H9 (cell line): ENCODE results near the gene DUOXA1. TPM values are rescaled to one million over a fixed set of nuclear protein-coding genes. Genes with fewer than 3 reads are reported as not detected.
A peak's percentile ranks its signal among the peaks of the same experiment; 100 is the strongest.

Source experiments
- DNase-seq: peaks from one replicate; pipeline ENCODE4 v3.0.0-alpha.2; 2017
- H2AFZ ChIP-seq: one replicate; pipeline ENCODE4 v1.6.1; 2013; ENCODE audit warnings: mild to moderate bottlenecking, low read length, control low read depth, moderate library complexity
- H2AK5ac ChIP-seq: 2 replicates; pipeline ENCODE4 v1.6.1; 2013; ENCODE audit warnings: low read length, control low read depth, mixed read lengths; ENCODE audit not compliant: insufficient read length
- H2BK120ac ChIP-seq: one replicate; pipeline ENCODE4 v1.6.1; 2013; ENCODE audit warnings: low read depth, mild to moderate bottlenecking, low read length, control low read depth, inconsistent platforms; ENCODE audit not compliant: poor library complexity, severe bottlenecking
- H2BK12ac ChIP-seq: 2 replicates; pipeline ENCODE4 v1.6.1; 2013; ENCODE audit warnings: low read length, control low read depth, mixed read lengths, low read depth; ENCODE audit not compliant: insufficient read length
- H2BK15ac ChIP-seq: 2 replicates; pipeline ENCODE4 v1.6.1; 2013; ENCODE audit warnings: low read depth, low read length, control low read depth
- H2BK20ac ChIP-seq: one replicate; pipeline ENCODE4 v1.6.1; 2013; ENCODE audit warnings: low read depth, mild to moderate bottlenecking, low read length, control low read depth, inconsistent platforms; ENCODE audit not compliant: poor library complexity, severe bottlenecking
- H2BK5ac ChIP-seq: 2 replicates; pipeline ENCODE4 v1.6.1; 2013; ENCODE audit warnings: low read length, control low read depth, mixed read lengths; ENCODE audit not compliant: insufficient read length
- H3K14ac ChIP-seq: 2 replicates; pipeline ENCODE4 v1.6.1; 2013; ENCODE audit warnings: low read length, control low read depth; ENCODE audit not compliant: insufficient read depth
- H3K18ac ChIP-seq: 2 replicates; pipeline ENCODE4 v1.6.1; 2013; ENCODE audit warnings: low read depth, mild to moderate bottlenecking, mixed read lengths, low read length, control low read depth; ENCODE audit not compliant: insufficient read length
- H3K23ac ChIP-seq: 2 replicates; pipeline ENCODE4 v1.6.1; 2013; ENCODE audit warnings: low read length, control low read depth, mixed read lengths, low read depth; ENCODE audit not compliant: insufficient read length
- H3K23me2 ChIP-seq: 2 replicates; pipeline ENCODE4 v1.6.1; 2013; ENCODE audit warnings: low read depth, mild to moderate bottlenecking, mixed read lengths, low read length, control low read depth; ENCODE audit not compliant: insufficient read length, poor library complexity, severe bottlenecking
- H3K27ac ChIP-seq: 2 replicates; pipeline ENCODE4 v1.5.1; 2013; ENCODE audit warnings: low read length, control low read depth, mixed read lengths, low read depth; ENCODE audit not compliant: insufficient read length
- H3K27me3 ChIP-seq: 2 replicates; pipeline ENCODE4 v1.6.1; 2013; ENCODE audit warnings: low read length, control low read depth, inconsistent platforms; ENCODE audit not compliant: insufficient read depth
- H3K4ac ChIP-seq: 2 replicates; pipeline ENCODE4 v1.6.1; 2013; ENCODE audit warnings: low read depth, mild to moderate bottlenecking, control low read depth, inconsistent platforms, low read length, moderate library complexity
- H3K4me1 ChIP-seq: 2 replicates; pipeline ENCODE4 v1.6.1; 2013; ENCODE audit warnings: low read length, control low read depth, inconsistent platforms; ENCODE audit not compliant: insufficient read depth
- H3K4me2 ChIP-seq: 2 replicates; pipeline ENCODE4 v1.6.1; 2013; ENCODE audit warnings: low read length, control low read depth, mixed read lengths; ENCODE audit not compliant: insufficient read length, insufficient read depth
- H3K56ac ChIP-seq: 2 replicates; pipeline ENCODE4 v1.6.1; 2013; ENCODE audit warnings: low read depth, mild to moderate bottlenecking, mixed read lengths, low read length, control low read depth; ENCODE audit not compliant: insufficient read length
- H3K79me1 ChIP-seq: 2 replicates; pipeline ENCODE4 v1.6.1; 2013; ENCODE audit warnings: low read depth, mild to moderate bottlenecking, moderate library complexity, low read length, control low read depth, inconsistent platforms; ENCODE audit not compliant: insufficient read depth, poor library complexity, severe bottlenecking
- H3K79me2 ChIP-seq: 2 replicates; pipeline ENCODE4 v1.6.1; 2013; ENCODE audit warnings: low read length, control low read depth, inconsistent platforms; ENCODE audit not compliant: insufficient read depth
- H3K9ac ChIP-seq: 2 replicates; pipeline ENCODE4 v1.6.1; 2013; ENCODE audit warnings: low read length, control low read depth, mixed read lengths; ENCODE audit not compliant: insufficient read length; ENCODE audit errors: extremely low read depth
- H3K9me3 ChIP-seq: one replicate; pipeline ENCODE4 v1.6.1; 2013; ENCODE audit warnings: low read depth, low read length, inconsistent platforms; ENCODE audit not compliant: control insufficient read depth
- H3T11ph ChIP-seq: one replicate; pipeline ENCODE4 v1.6.1; 2013; ENCODE audit warnings: mild to moderate bottlenecking, low read length, control low read depth, inconsistent platforms
- H4K20me1 ChIP-seq: one replicate; pipeline ENCODE4 v1.6.1; 2013; ENCODE audit not compliant: control insufficient read depth, insufficient read length, insufficient read depth
- H4K5ac ChIP-seq: 2 replicates; pipeline ENCODE4 v1.6.1; 2013; ENCODE audit warnings: low read depth, mild to moderate bottlenecking, mixed read lengths, low read length, control low read depth; ENCODE audit not compliant: insufficient read length
- H4K8ac ChIP-seq: replicated peaks from 2 replicates; pipeline ENCODE4 v1.6.1; 2013; ENCODE audit warnings: low read length, control low read depth, mixed read lengths, low read depth; ENCODE audit not compliant: insufficient read length
- H4K91ac ChIP-seq: 2 replicates; pipeline ENCODE4 v1.6.1; 2013; ENCODE audit warnings: low read depth, mild to moderate bottlenecking, moderate library complexity, mixed read lengths, low read length, control low read depth; ENCODE audit not compliant: insufficient read length
- H3K27ac Mint-ChIP-seq, 3 experiments: 2 replicates in 2 of 3; 3 replicates in 1 of 3; pipeline ENCODE4 v1.8.0; 2020 to 2021; ENCODE audit warnings: mixed read lengths in 3 of 3, mild to moderate bottlenecking in 1 of 3, moderate library complexity in 1 of 3
- H3K27me3 Mint-ChIP-seq: 2 replicates; pipeline ENCODE4 v1.8.0; 2021; ENCODE audit warnings: low read depth, mild to moderate bottlenecking, moderate library complexity, mixed read lengths
- H3K36me3 Mint-ChIP-seq, 3 experiments: 2 replicates in 2 of 3; 3 replicates in 1 of 3; pipeline ENCODE4 v1.8.0; 2020 to 2021; ENCODE audit warnings: low read depth in 3 of 3, mixed read lengths in 3 of 3; ENCODE audit not compliant: insufficient read depth in 1 of 3
- H3K4me1 Mint-ChIP-seq, 2 experiments: 2 replicates each; pipeline ENCODE4 v1.8.0; 2020; ENCODE audit warnings: mixed read lengths in 2 of 2
- H3K4me3 Mint-ChIP-seq, 2 experiments: 2 replicates in 1 of 2; 3 replicates in 1 of 2; pipeline ENCODE4 v1.8.0; 2020 to 2021; ENCODE audit warnings: mild to moderate bottlenecking in 2 of 2, mixed read lengths in 2 of 2, moderate library complexity in 1 of 2
- H3K9me3 Mint-ChIP-seq, 2 experiments: 2 replicates in 1 of 2; 3 replicates in 1 of 2; pipeline ENCODE4 v1.8.0; 2020; ENCODE audit warnings: mild to moderate bottlenecking in 2 of 2, mixed read lengths in 2 of 2, moderate library complexity in 1 of 2
- WGBS: extraction: QIAGEN DNeasy Blood & Tissue Kit; methylation state at CpG from one replicate; pipeline ENCODE4 v1.1.7; 2013; ENCODE audit warnings: missing lambda C conversion rate, low lambda C conversion rate, mixed read lengths; ENCODE audit not compliant: insufficient read length; ENCODE audit errors: extremely low coverage; 5-methylcytosine and 5-hydroxymethylcytosine counted together
- total RNA-seq: library from RNA; stranded (reverse); gene quantifications from 2 replicates; pipeline ENCODE4 v1.2.1, GENCODE V29; 2021
- TF ChIP-seq, protein P1 (sequence below): fragments of 200-600 bp; sonication (generic); conservative IDR thresholded peaks from 3 replicates; pipeline ENCODE4 v1.8.0; 2021; ENCODE audit warnings: antibody characterized with exemption, mild to moderate bottlenecking

The DUOXA1 gene
- total RNA-seq, 1 experiment from 2014 or later, result 1.2 TPM

DNA sequence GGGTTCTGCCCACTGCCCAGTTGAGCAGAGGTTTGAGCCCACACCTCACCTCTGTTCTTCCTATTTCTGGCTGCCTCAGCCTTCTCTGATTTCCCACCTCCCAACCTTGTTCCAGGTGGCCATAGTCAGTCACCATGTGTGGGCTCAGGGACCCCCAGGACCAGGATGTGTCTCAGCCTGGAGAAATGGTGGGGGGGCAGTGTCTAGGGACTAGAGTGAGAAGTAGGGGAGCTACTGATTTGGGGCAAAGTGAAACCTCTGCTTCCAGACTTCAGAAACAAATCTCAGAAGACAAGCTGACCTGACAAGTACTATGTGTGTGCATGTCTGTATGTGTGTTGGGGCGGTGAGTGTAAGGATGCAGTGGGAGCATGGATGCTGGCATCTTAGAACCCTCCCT lies 35.2 kb upstream of the DUOXA1 start:
- Histone ChIP-seq H2BK12ac (no peak overlapping the region), H2BK20ac (no peak overlapping the region), H3K14ac (no peak overlapping the region), H2BK15ac (no peak overlapping the region), H3K23me2 (no peaks in the 10 kb centered on the region), H3K27me3 (no peaks in the 10 kb centered on the region), H3K4ac (no peak overlapping the region), H3K56ac (no peak overlapping the region), H3T11ph (no peak overlapping the region), H2AFZ (no peak overlapping the region), H3K23ac (no peak overlapping the region), H4K5ac (no peak overlapping the region), H3K9me3 (no peaks in the 10 kb centered on the region), H2BK120ac (no peak overlapping the region), H4K91ac (no peak overlapping the region), H2BK5ac (no peak overlapping the region), H3K79me1 (no peaks in the 10 kb centered on the region), H3K9ac (no peak overlapping the region), H2AK5ac (no peak overlapping the region), H3K27ac (no peak overlapping the region), H4K20me1 (no peaks in the 10 kb centered on the region), H3K4me2 (no peak overlapping the region), H3K4me1 (peaks cover 7% of the 10 kb centered on the region), H3K79me2 (no peaks in the 10 kb centered on the region), H3K18ac (no peak overlapping the region), H4K8ac (no peak overlapping the region)
- TF ChIP-seq, protein P1, sequence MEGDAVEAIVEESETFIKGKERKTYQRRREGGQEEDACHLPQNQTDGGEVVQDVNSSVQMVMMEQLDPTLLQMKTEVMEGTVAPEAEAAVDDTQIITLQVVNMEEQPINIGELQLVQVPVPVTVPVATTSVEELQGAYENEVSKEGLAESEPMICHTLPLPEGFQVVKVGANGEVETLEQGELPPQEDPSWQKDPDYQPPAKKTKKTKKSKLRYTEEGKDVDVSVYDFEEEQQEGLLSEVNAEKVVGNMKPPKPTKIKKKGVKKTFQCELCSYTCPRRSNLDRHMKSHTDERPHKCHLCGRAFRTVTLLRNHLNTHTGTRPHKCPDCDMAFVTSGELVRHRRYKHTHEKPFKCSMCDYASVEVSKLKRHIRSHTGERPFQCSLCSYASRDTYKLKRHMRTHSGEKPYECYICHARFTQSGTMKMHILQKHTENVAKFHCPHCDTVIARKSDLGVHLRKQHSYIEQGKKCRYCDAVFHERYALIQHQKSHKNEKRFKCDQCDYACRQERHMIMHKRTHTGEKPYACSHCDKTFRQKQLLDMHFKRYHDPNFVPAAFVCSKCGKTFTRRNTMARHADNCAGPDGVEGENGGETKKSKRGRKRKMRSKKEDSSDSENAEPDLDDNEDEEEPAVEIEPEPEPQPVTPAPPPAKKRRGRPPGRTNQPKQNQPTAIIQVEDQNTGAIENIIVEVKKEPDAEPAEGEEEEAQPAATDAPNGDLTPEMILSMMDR, result no peak
- H3K4me1 Mint-ChIP-seq, result peaks cover 32 to 33% of the 10 kb centered on the region in 2 experiments
- no CpG with 5 or more reads among the region's 1 CpG for WGBS
- peaks cover 10% of the 10 kb centered on the region; the same call in 1 of the 2 replicates for H3K27me3 Mint-ChIP-seq
- H3K4me3 Mint-ChIP-seq, result peak overlapping the region; percentile 35 to 42; a peak in 2 of 5 replicates
- H3K36me3 Mint-ChIP-seq, result peaks cover 0 to 3% (median 2%) of the 10 kb centered on the region in 3 experiments; a peak in 3 of 7 replicates
- no peaks in the 10 kb centered on the region for H3K9me3 Mint-ChIP-seq
- peak overlapping the region in 1 of 3 experiments; percentile 48; a peak in 1 of 7 replicates for H3K27ac Mint-ChIP-seq
- no peak for DNase-seq
